KG1 (cell line): ENCODE measurements around the gene PRDM4.
A peak's percentile ranks its signal among the peaks of the same experiment; 100 is the strongest.
"Not testable (repeated sequence)": the region's sequence is repeated elsewhere in the genome, so short reads cannot be mapped to it uniquely, and the experiment has no call there.

Experiments used
- DNase-seq: peaks from one replicate; lab custom pipeline; 2025; lab: John Stamatoyannopoulos, UW

Gene PRDM4

DNA sequence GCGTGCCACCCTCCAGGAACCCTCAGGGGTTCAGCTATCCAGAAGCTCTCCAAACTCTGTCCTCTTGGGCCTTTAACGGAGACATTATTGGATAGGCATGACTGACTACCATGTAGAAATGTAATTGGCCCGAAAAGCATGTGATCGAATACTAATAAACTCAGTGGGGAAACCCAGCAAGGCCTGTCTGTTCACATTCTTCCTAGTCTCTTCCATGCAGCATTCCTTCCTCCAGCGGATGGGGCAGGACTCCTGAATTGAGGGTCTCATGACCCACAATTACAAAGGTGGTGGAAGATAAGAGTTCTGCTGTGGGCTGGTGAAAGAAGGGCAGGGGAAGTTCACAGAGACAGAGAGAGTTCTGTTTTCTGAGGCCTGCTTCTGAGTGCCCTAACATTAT lies 6.5 kb upstream of the PRDM4 start:
- DNase-seq: no peak

GRCh38 chr12:107765316-107765715 lies 4.4 kb upstream of the PRDM4 start:
- no peak for DNase-seq

- DNase-seq: no peak
These were observed 3.7 kb upstream of the PRDM4 start for GRCh38 chr12:107764626-107765025.

- DNase-seq: no peak
These were observed 1.9 kb upstream of the PRDM4 start for GRCh38 chr12:107762874-107763273.

GRCh38 chr12:107761502-107761904 lies 566 bp upstream of the PRDM4 start:
- DNase-seq: no peak

GRCh38 chr12:107760207-107760808 lies 629 bp downstream of the PRDM4 start:
- peak; percentile 6 for DNase-seq

DNA sequence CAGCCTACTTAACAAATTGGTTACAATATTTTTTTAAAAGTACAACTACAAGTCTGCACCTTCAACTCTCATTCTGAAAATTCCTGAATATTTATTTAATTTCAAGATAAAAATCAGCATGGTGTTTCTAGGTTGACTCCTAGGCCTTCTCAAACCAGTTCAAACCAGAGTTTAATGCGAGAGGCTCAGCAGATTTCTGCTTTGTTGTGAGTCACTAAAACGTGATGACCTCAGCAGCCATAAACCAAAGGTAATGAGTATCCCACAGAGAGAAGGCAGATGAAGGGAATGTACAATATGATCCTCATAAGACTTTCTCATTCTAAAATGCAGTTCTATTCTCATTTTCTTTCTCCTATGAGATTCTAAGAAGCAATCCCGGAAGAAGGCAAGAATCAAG lies 1.5 kb downstream of the PRDM4 start:
- no peak for DNase-seq

GRCh38 chr12:107749083-107749482 lies 11.9 kb downstream of the PRDM4 start:
- no peak for DNase-seq

DNA sequence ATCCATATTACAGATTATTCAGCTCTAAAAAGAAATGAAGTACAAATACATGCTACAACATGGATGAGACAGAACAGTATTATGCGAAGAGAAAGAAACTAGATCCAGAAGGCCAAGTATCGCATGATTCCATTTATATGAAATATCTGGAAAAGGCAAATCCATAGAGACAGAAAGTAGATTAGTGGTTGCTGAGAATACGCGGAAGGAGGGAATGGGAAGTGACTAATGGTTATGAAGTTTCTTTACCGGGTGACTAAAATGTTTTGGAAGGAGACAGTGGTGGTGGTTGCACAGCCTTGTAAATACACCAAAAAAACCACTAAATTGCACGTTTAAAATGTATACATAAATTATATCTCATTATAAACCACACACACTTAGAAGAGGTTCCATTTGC lies 12.5 kb downstream of the PRDM4 start:
- DNase-seq: no peak

- DNase-seq: peak; percentile 2
These were observed 24.0 kb downstream of the PRDM4 start for GRCh38 chr12:107736914-107737313.

DNA sequence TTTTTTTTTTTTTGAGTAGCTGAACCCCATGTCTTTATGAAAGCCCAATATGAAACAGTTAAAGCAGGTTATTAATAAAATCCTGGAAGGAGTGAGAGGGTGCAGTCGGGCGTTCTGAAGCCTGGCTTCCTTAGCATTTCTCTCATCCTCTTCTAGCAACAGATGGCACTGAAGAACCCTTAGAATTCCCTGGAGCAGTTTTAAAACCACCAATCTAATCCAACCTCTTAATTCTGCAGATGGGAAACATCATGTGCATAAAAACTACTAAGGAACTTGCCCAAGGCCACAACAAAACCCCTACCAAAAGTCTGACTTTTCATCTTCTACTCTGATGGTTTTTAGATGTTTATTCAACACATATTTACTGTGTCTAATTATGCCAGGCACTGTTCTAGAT lies 25.2 kb downstream of the PRDM4 start:
- no peak for DNase-seq

GRCh38 chr12:107734139-107734538 lies 26.8 kb downstream of the PRDM4 start:
- DNase-seq: no peak

GRCh38 chr12:107732365-107732764 lies 28.6 kb downstream of the PRDM4 start:
- DNase-seq: no peak

- no peak for DNase-seq
These were observed 29.6 kb downstream of the PRDM4 start for GRCh38 chr12:107731366-107731765.

DNA sequence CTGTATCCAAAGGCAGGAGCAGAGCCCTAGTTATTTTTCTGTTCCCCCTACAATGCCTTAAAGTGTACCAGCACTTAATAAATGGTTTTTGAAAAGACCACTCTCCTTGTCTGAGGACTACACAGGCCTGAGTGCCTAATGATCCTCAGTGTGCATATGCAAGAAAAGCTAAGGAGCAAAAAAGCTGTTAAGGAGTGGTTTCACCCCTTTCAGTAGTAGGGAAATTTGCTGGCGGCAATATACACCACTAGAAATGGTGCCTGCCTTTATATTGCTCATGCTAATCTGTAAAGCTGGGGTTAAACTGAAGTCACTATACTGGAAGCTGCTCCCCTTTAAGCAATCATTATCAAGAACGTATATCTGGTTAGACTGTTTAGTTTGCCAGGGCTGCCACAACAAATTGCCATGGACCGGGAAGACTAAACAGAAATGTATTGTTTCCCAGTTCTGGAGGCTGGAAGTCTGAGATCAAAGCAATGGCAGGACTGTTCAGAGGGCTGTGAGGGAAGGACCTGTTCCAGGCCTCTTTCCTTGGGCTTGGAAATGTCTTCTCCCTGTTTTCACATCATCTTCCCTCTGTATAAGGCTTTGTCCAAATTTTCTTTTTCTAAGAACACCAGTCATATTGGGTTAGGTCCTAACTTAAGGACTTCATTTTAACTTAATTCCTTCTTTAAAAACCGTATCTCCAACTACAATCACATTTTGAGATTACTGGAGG lies 30.2 kb downstream of the PRDM4 start:
- no peak for DNase-seq

DNA sequence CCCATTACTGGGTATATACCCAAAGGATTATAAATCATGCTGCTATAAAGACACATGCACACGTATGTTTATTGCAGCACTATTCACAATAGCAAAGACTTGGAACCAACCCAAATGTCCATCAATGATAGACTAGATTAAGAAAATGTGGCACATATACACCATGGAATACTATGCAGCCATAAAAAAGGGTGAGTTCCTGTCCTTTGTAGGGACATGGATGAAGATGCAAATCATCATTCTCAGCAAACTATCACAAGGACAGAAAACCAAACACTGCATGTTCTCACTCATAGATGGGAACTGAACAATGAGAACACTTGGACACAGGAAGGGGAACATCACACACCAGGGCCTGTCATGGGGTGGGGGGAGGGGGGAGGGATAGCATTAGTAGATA lies 33.2 kb downstream of the PRDM4 start:
- DNase-seq: not testable (repeated sequence)

DNA sequence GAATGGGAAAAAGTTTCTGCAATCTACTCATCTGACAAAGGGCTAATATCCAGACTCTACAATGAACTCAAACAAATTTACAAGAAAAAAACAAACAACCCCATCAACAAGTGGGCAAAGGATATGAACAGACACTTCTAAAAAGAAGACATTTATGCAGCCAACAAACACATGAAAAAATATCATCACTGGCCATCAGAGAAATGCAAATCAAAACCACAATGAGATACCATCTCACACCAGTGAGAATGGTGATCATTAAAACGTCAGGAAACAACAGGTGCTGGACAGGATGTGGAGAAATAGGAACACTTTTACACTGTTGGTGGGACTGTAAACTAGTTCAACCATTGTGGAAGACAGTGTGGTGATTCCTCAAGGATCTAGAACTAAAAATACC lies 33.6 kb downstream of the PRDM4 start:
- not testable (repeated sequence) for DNase-seq

- DNase-seq: no peak
These were observed 42.3 kb downstream of the PRDM4 start for GRCh38 chr12:107718606-107719005.

DNA sequence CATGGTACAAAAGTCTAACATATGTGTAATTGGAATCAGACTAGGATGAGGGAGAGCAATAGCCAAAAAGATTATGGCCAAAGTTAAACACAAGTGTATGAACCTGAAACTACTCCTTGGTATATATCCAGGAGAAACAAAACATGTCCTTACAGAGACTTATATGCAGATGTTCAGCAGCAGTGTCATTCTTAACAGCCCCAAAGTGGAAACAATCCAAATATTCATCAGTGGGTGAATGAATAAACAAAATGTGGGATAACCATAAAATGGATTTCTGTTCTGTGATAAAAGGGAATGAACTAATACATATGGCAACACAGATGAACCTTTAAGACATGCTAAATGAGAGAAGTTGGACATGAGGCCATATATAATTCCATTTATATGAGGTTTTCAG lies 45.2 kb downstream of the PRDM4 start:
- no peak for DNase-seq

- not testable (repeated sequence) for DNase-seq
These were observed 55.4 kb downstream of the PRDM4 start for GRCh38 chr12:107705522-107705921.

GRCh38 chr12:107704041-107704440 lies 56.9 kb downstream of the PRDM4 start:
- DNase-seq: no peak

- no peak for DNase-seq
These were observed 58.8 kb downstream of the PRDM4 start for GRCh38 chr12:107702106-107702505.

GRCh38 chr12:107695772-107696171 lies 65.2 kb downstream of the PRDM4 start:
- DNase-seq: not testable (repeated sequence)
